ENCODE results near the gene DCST2. TPM values are rescaled to one million over a fixed set of nuclear protein-coding genes. Genes with fewer than 3 reads are reported as not detected.
A peak's percentile ranks its signal among the peaks of the same experiment; 100 is the strongest.

The DCST2 gene
- total RNA-seq, 1 donor from 2014 or later = under 0.01 TPM

- DNase-seq (ENCODE audit: low read depth) (no peak), FAIRE-seq (no peak)
- no peak for TF ChIP-seq CTCF (IDR thresholded peaks at IDR 0.05; ENCODE audit: insufficient read depth, low read length, severe bottlenecking)
- Histone ChIP-seq H3K27me3 (ENCODE audit: control insufficient read depth, insufficient read depth, low read length) (no peaks in the 10 kb centered on the region), H3K4me3 (ENCODE audit: low read depth, low read length) (no peak overlapping the region), H3K36me3 (ENCODE audit: control insufficient read depth, insufficient read depth, low read length) (peaks cover 25% of the 10 kb centered on the region)
Measured at GRCh38 chr1:155017946-155018316, 15.7 kb downstream of the DCST2 start.

GRCh38 chr1:155017041-155017945 lies 16.3 kb downstream of the DCST2 start:
- no peaks in the 10 kb centered on the region for H3K27me3 ChIP-seq (ENCODE audit: control insufficient read depth, insufficient read depth, low read length)
- no peak for FAIRE-seq
- H3K4me3 ChIP-seq (ENCODE audit: low read depth, low read length) = peak overlapping the region; percentile 3
- H3K36me3 ChIP-seq (ENCODE audit: control insufficient read depth, insufficient read depth, low read length) = peaks cover 32% of the 10 kb centered on the region
- TF ChIP-seq CTCF (IDR thresholded peaks at IDR 0.05; ENCODE audit: insufficient read depth, low read length, severe bottlenecking) = peak; percentile 100
- peak; percentile 92 for DNase-seq (ENCODE audit: low read depth)

GRCh38 chr1:155016231-155016831 lies 17.2 kb downstream of the DCST2 start:
- Histone ChIP-seq H3K36me3 (ENCODE audit: control insufficient read depth, insufficient read depth, low read length) (peaks cover 36% of the 10 kb centered on the region), H3K4me3 (ENCODE audit: low read depth, low read length) (no peak overlapping the region), H3K27me3 (ENCODE audit: control insufficient read depth, insufficient read depth, low read length) (no peaks in the 10 kb centered on the region)
- no peak for FAIRE-seq
- DNase-seq (ENCODE audit: low read depth) = no peak
- no peak for TF ChIP-seq CTCF (IDR thresholded peaks at IDR 0.05; ENCODE audit: insufficient read depth, low read length, severe bottlenecking)

- no peak overlapping the region for H3K4me3 ChIP-seq (ENCODE audit: low read depth, low read length)
- FAIRE-seq (no peak), DNase-seq (ENCODE audit: low read depth) (no peak)
- TF ChIP-seq CTCF (IDR thresholded peaks at IDR 0.05; ENCODE audit: insufficient read depth, low read length, severe bottlenecking) = no peak
- peaks cover 38% of the 10 kb centered on the region for H3K36me3 ChIP-seq (ENCODE audit: control insufficient read depth, insufficient read depth, low read length)
- H3K27me3 ChIP-seq (ENCODE audit: control insufficient read depth, insufficient read depth, low read length) = no peaks in the 10 kb centered on the region
Measured at GRCh38 chr1:155015527-155016230, 17.9 kb downstream of the DCST2 start.

- no peak for TF ChIP-seq CTCF (IDR thresholded peaks at IDR 0.05; ENCODE audit: insufficient read depth, low read length, severe bottlenecking)
- Histone ChIP-seq H3K4me3 (ENCODE audit: low read depth, low read length) (no peak overlapping the region), H3K27me3 (ENCODE audit: control insufficient read depth, insufficient read depth, low read length) (no peaks in the 10 kb centered on the region), H3K36me3 (ENCODE audit: control insufficient read depth, insufficient read depth, low read length) (peaks cover 45% of the 10 kb centered on the region)
- FAIRE-seq (no peak), DNase-seq (ENCODE audit: low read depth) (no peak)
Measured at GRCh38 chr1:155014709-155015508, 18.7 kb downstream of the DCST2 start.

Measured in bronchial epithelial cell (primary cell).